ENCODE data around the gene SRGAP1.
A peak's percentile ranks its signal among the peaks of the same experiment; 100 is the strongest.
"Not testable (repeated sequence)": the region's sequence is repeated elsewhere in the genome, so short reads cannot be mapped to it uniquely, and the experiment has no call there.

Gene SRGAP1

GRCh38 chr12:64007853-64008252, 163.4 kb downstream of the SRGAP1 start:
- no peak for DNase-seq (ENCODE audit: low spot score)

GRCh38 chr12:64008596-64008995, 164.1 kb downstream of the SRGAP1 start:
- no peak for DNase-seq (ENCODE audit: low spot score)

- DNase-seq (ENCODE audit: low spot score): no peak
These were observed 165.0 kb downstream of the SRGAP1 start for GRCh38 chr12:64009321-64010068.

GRCh38 chr12:64010069-64010686, 165.7 kb downstream of the SRGAP1 start:
- peak; percentile 19 for DNase-seq (ENCODE audit: low spot score)

GRCh38 chr12:64016521-64016920, 172.0 kb downstream of the SRGAP1 start:
- DNase-seq (ENCODE audit: low spot score): no peak

GRCh38 chr12:64018116-64018515, 173.6 kb downstream of the SRGAP1 start:
- DNase-seq (ENCODE audit: low spot score): not testable (repeated sequence)

GRCh38 chr12:64018524-64018923, 174.0 kb downstream of the SRGAP1 start:
- DNase-seq (ENCODE audit: low spot score): no peak

GRCh38 chr12:64019101-64019500, 174.6 kb downstream of the SRGAP1 start:
- no peak for DNase-seq (ENCODE audit: low spot score)

- no peak for DNase-seq (ENCODE audit: low spot score)
These were observed 175.2 kb downstream of the SRGAP1 start for GRCh38 chr12:64019654-64020053.

GRCh38 chr12:64025174-64025958, 180.9 kb downstream of the SRGAP1 start:
- DNase-seq (ENCODE audit: low spot score): no peak

- no peak for DNase-seq (ENCODE audit: low spot score)
These were observed 182.8 kb downstream of the SRGAP1 start for GRCh38 chr12:64027311-64027710.

GRCh38 chr12:64028541-64028940, 184.0 kb downstream of the SRGAP1 start:
- no peak for DNase-seq (ENCODE audit: low spot score)

- peak; percentile 46 for DNase-seq (ENCODE audit: low spot score)
These were observed 184.7 kb downstream of the SRGAP1 start for GRCh38 chr12:64029013-64029857.

- no peak for DNase-seq (ENCODE audit: low spot score)
These were observed 185.7 kb downstream of the SRGAP1 start for GRCh38 chr12:64030155-64030554.

GRCh38 chr12:64034056-64034455, 189.6 kb downstream of the SRGAP1 start:
- DNase-seq (ENCODE audit: low spot score): not testable (repeated sequence)

- no peak for DNase-seq (ENCODE audit: low spot score)
These were observed 190.5 kb downstream of the SRGAP1 start for GRCh38 chr12:64034901-64035576.

GRCh38 chr12:64036414-64036813, 191.9 kb downstream of the SRGAP1 start:
- no peak for DNase-seq (ENCODE audit: low spot score)

- DNase-seq (ENCODE audit: low spot score): no peak
These were observed 194.9 kb downstream of the SRGAP1 start for GRCh38 chr12:64039281-64039871.

GRCh38 chr12:64042911-64043310, 198.4 kb downstream of the SRGAP1 start:
- no peak for DNase-seq (ENCODE audit: low spot score)

GRCh38 chr12:64044191-64044590, 199.7 kb downstream of the SRGAP1 start:
- DNase-seq (ENCODE audit: low spot score): no peak

GRCh38 chr12:64051057-64051456, 206.6 kb downstream of the SRGAP1 start:
- DNase-seq (ENCODE audit: low spot score): no peak

Measured in hepatic stellate cell (primary cell).